DOHH2 (cell line): Measurements from ENCODE around the gene DDX21.

Source experiments
- H3F3A ChIP-seq: fragments of 200-600 bp; sonication (generic), shearing (Covaris generic); 2 replicates; pipeline ENCODE4 v1.6.0; 2016; ENCODE audit warnings: antibody characterized with exemption, mild to moderate bottlenecking; ENCODE audit not compliant: control insufficient read depth, insufficient read depth
- H3K27ac ChIP-seq: fragments of 200-600 bp; sonication (generic); 2 replicates; pipeline ENCODE4 v1.5.1; 2014; ENCODE audit warnings: low read depth, mild to moderate bottlenecking, low read length, moderate library complexity
- H3K27me3 ChIP-seq: fragments of 200-600 bp; sonication (generic); 2 replicates; pipeline ENCODE4 v1.6.1; 2014; ENCODE audit warnings: mild to moderate bottlenecking, low read length, mixed read lengths; ENCODE audit not compliant: control insufficient read depth
- H3K36me3 ChIP-seq: fragments of 200-600 bp; sonication (generic); 2 replicates; pipeline ENCODE4 v1.6.1; 2014; ENCODE audit warnings: mild to moderate bottlenecking, low read length, moderate library complexity, mixed read lengths; ENCODE audit not compliant: control insufficient read depth
- H3K4me1 ChIP-seq: fragments of 200-600 bp; sonication (generic); 2 replicates; pipeline ENCODE4 v1.6.1; 2014; ENCODE audit warnings: mild to moderate bottlenecking, low read length, mixed read lengths; ENCODE audit not compliant: control insufficient read depth
- H3K4me2 ChIP-seq: fragments of 200-600 bp; sonication (generic); 2 replicates; pipeline ENCODE4 v1.6.0; 2014; ENCODE audit warnings: mild to moderate bottlenecking, low read length, moderate library complexity
- H3K4me3 ChIP-seq: fragments of 200-600 bp; sonication (generic); 2 replicates; pipeline ENCODE4 v1.5.1; 2014; ENCODE audit warnings: mild to moderate bottlenecking, low read length, mixed read lengths
- H3K79me2 ChIP-seq: fragments of 200-600 bp; sonication (generic); 2 replicates; pipeline ENCODE4 v1.6.1; 2014; ENCODE audit warnings: mild to moderate bottlenecking, low read length, mixed read lengths; ENCODE audit not compliant: control insufficient read depth
- H3K9me2 ChIP-seq: fragments of 200-600 bp; sonication (generic); replicated peaks from 2 replicates; pipeline ENCODE4 v1.6.1; 2014; ENCODE audit warnings: mild to moderate bottlenecking, low read length, mixed read lengths; ENCODE audit not compliant: control insufficient read depth
- H3K9me3 ChIP-seq: fragments of 200-600 bp; sonication (generic); 2 replicates; pipeline ENCODE4 v1.6.1; 2014; ENCODE audit warnings: antibody characterized with exemption, low read length, mixed read lengths; ENCODE audit not compliant: control insufficient read depth, insufficient read depth
- H4K20me1 ChIP-seq: fragments of 200-600 bp; sonication (generic); 2 replicates; pipeline ENCODE4 v1.6.0; 2014; ENCODE audit warnings: low read depth, mild to moderate bottlenecking, antibody characterized with exemption, low read length, moderate library complexity; ENCODE audit not compliant: control insufficient read depth, insufficient read depth
- EZH2phosphoT487 ChIP-seq: fragments of 200-600 bp; sonication (generic); IDR thresholded peaks from 2 replicates; pipeline ENCODE4 v1.6.1; 2017; ENCODE audit warnings: borderline replicate concordance, mild to moderate bottlenecking, antibody characterized with exemption, low read length, moderate library complexity, mixed read lengths
- TF ChIP-seq, protein P1 (sequence below): fragments of 200-600 bp; sonication (generic); IDR thresholded peaks from one replicate; pipeline ENCODE4 v1.5.1; 2014; ENCODE audit warnings: antibody characterized with exemption, mild to moderate bottlenecking, low read depth, low read length; ENCODE audit not compliant: poor library complexity, severe bottlenecking

DDX21 gene

DNA sequence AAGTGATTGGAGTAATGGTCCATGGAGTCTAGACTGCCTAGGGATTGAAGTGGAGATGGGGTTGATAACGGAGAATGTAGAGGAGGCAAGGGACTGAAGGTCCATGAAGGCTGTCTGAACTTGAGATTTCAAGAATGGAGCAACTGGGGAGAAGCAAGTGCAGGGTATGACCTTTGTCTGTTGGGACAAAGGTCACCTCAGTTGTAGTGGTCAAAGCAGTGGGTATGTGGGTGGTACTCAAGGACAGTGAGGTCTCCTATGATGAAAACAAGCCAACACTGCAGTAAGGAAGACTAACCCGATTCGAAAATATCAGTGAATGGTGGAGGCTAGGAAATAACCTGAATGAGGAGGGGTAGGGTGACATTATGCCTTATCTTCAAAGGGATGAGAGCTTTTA is 5.4 kb upstream of the DDX21 start:
- Histone ChIP-seq H3F3A (peaks cover 13% of the 10 kb centered on the region), H3K9me3 (no peaks in the 10 kb centered on the region), H4K20me1 (no peaks in the 10 kb centered on the region), H3K4me3 (no peak overlapping the region), H3K36me3 (peaks cover 58% of the 10 kb centered on the region), H3K27ac (no peak overlapping the region), H3K4me2 (no peak overlapping the region), H3K4me1 (peaks cover 7% of the 10 kb centered on the region), H3K9me2 (no peaks in the 10 kb centered on the region), H3K27me3 (no peaks in the 10 kb centered on the region), H3K79me2 (peaks cover 14% of the 10 kb centered on the region)
- TF ChIP-seq EZH2phosphoT487 = no peak
- TF ChIP-seq, protein P1, sequence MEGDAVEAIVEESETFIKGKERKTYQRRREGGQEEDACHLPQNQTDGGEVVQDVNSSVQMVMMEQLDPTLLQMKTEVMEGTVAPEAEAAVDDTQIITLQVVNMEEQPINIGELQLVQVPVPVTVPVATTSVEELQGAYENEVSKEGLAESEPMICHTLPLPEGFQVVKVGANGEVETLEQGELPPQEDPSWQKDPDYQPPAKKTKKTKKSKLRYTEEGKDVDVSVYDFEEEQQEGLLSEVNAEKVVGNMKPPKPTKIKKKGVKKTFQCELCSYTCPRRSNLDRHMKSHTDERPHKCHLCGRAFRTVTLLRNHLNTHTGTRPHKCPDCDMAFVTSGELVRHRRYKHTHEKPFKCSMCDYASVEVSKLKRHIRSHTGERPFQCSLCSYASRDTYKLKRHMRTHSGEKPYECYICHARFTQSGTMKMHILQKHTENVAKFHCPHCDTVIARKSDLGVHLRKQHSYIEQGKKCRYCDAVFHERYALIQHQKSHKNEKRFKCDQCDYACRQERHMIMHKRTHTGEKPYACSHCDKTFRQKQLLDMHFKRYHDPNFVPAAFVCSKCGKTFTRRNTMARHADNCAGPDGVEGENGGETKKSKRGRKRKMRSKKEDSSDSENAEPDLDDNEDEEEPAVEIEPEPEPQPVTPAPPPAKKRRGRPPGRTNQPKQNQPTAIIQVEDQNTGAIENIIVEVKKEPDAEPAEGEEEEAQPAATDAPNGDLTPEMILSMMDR = no peak

DNA sequence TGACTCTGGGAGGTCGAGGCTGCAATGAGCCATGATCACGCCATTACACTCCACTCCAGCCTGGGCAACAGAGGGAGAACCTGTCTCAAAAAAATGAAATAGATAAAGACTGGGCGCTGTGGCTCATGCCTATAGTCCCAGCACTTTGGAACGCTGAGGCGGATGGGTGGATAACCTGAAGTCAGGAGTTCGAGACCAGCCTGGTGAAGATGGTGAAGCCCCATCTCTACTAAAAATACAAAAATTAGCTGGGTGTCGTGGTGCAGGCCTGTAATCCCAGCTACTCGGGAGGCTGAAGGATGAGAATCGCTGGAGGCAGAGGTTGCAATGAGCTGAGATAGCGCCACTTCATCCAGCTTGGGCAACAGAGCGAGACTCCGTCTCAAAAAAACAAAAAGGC is 1.1 kb upstream of the DDX21 start:
- peaks cover 66% of the 10 kb centered on the region for H3K36me3 ChIP-seq
- H3K27ac ChIP-seq = peak overlapping the region; percentile 84
- no peaks in the 10 kb centered on the region for H3K9me3 ChIP-seq
- no peaks in the 10 kb centered on the region for H3K27me3 ChIP-seq
- H4K20me1 ChIP-seq = peaks cover 20% of the 10 kb centered on the region
- H3K4me3 ChIP-seq = peak overlapping the region; percentile 93
- no peaks in the 10 kb centered on the region for H3K9me2 ChIP-seq
- H3K4me2 ChIP-seq = peak overlapping the region; percentile 59
- peaks cover 26% of the 10 kb centered on the region for H3K4me1 ChIP-seq
- peaks cover 57% of the 10 kb centered on the region for H3K79me2 ChIP-seq
- TF ChIP-seq, protein P1 = no peak
- TF ChIP-seq EZH2phosphoT487 = no peak
- H3F3A ChIP-seq = peaks cover 13% of the 10 kb centered on the region

DNA sequence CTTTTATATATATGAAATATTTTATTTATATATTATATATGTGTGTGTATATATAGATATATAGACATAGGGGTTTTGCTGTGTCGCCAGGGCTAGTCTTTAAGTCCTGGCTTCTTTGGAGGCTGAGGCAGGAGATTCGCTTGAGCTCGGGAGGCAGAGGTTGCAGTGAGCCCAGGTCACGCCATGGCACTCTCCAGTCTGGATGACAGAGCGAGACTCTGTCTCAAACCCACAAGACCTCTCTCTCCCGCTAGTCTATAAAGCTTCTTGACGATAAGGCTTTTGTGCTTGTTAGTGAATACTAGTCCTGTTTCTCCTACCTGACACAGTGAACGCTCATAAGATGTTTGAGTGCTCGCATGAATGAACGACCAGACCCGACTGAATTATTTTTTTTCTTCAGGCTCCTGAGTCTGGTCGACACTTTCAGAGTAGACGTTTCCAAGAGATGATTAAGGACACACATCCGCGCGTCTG is 577 bp upstream of the DDX21 start:
- H3F3A ChIP-seq = peaks cover 13% of the 10 kb centered on the region
- H4K20me1 ChIP-seq = peaks cover 24% of the 10 kb centered on the region
- peaks cover 61% of the 10 kb centered on the region for H3K79me2 ChIP-seq
- no peaks in the 10 kb centered on the region for H3K27me3 ChIP-seq
- peak overlapping the region; percentile 59 for H3K4me2 ChIP-seq
- H3K9me2 ChIP-seq = no peaks in the 10 kb centered on the region
- H3K4me1 ChIP-seq = peaks cover 29% of the 10 kb centered on the region
- TF ChIP-seq, protein P1 = no peak
- no peak for TF ChIP-seq EZH2phosphoT487
- H3K4me3 ChIP-seq = peak overlapping the region; percentile 93
- peaks cover 66% of the 10 kb centered on the region for H3K36me3 ChIP-seq
- H3K9me3 ChIP-seq = no peaks in the 10 kb centered on the region
- peak overlapping the region; percentile 84 for H3K27ac ChIP-seq
